ENCODE measurements around the gene WDPCP.
"Not testable (repeated sequence)": the region's sequence is repeated elsewhere in the genome, so short reads cannot be mapped to it uniquely, and the experiment has no call there.

The WDPCP gene

DNA sequence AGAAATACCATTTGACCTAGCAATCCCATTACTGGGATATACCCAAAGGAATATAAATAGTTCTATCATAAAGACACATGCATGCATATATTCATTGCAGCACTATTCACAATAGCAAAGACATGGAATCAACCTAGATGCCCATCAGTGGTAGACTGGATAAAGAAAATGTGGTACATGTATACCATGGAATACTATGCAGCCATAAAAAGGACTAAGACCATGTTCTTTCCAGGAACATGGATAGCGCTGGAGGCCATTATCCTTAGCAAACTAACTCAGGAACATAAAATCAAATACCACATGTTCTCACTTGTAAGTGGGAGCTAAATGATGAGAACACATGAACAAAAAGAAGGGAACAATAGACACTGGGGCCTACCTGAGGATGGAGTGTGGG, 119.0 kb downstream of the WDPCP start:
- in situ Hi-C loops (cut with MboI; ENCODE audit: low sequenced_read_pairs) = not testable (repeated sequence)

DNA sequence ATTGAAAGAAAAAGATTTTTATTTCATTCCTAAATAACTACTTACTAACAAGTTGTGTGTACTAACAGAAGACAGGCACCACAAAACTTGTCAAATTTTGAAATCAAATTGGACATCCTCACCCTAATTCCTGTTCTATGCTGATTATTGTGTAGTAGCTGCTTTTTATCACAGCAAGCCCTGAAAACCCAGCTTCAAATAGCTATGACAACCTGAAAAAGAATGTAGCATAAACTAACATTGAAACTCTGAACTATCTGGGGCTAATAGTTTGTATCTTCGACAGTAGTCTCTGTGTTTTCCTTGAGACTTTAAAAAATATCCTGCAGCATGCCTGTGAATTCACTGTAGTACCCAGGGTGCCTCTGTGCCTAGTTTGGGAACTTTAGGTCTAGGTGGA, 122.6 kb downstream of the WDPCP start:
- in situ Hi-C loops (cut with MboI; ENCODE audit: low sequenced_read_pairs) = no loop called here

DNA sequence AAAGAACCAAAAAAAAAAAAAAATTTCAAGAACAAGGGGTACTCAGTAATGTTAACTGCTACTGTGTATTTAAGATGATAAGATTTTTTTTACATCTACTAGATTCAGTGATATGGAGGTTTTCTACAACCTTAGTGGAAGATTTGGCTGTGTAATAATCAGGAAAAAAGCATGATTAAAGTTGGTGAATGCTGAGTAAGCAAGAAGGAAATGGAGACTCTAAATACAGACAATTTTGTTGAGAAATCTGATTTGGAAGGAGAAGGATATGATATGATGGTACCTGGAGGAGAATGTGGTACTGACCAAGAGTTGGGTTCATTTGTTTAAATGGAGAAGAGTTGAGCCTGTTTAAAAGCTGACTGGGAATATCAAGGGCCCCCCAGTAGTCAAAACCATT, 125.1 kb downstream of the WDPCP start:
- in situ Hi-C loops (cut with MboI; ENCODE audit: low sequenced_read_pairs) = no loop called here

DNA sequence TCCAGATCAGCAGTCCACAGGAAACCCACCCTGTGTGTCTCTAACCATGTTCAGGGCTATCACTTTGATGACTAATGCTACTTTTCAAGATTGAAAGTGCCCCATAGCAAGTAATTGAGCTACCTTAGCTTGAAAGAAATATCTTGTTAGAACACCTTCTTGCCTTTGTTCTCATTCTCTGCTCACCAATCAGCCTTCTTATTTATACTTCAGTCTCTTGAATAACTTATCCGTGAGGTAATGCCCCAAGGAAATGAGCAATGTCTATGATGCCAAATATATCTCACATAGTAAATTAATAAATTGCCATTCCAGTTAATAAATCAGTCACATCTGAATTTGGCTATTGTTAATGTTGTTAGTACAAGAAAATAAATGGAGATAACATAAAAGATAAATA, 141.6 kb downstream of the WDPCP start:
- in situ Hi-C loops (cut with MboI; ENCODE audit: low sequenced_read_pairs) = no loop called here

DNA sequence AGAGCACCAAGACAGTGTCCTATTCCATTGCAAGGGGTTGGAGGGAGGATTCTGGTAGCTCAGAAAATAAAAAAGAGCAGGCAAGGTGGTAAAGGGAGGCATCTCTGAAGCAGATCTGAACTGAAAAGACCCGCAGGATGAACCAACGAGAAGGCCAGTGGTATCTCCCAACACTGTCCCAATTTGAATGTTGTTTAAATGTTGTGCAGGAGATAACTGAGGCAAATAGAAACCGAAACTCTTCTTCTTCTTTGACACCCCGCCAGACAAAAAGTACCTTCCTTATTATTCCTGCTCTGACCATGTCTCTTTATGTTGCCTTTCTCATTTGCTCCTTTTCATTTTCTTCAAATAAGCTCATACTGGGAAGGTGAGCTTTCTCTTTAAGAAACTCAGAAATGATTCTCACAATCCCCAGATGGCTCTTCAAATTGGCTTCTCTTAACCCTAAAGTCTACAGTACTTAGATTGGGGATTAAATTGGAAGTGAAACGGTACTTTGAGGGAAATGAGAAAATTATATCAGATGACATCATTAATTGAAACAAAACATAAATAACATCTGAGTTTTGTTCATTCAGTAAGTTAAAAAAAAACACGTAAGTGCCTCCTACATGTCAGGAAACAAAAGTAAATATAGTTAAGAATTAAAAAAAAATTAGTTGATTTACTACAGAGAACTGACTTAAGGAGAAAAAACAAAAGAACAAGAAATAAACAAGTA, 143.6 kb downstream of the WDPCP start:
- in situ Hi-C loops (cut with MboI; ENCODE audit: low sequenced_read_pairs) = no loop called here

DNA sequence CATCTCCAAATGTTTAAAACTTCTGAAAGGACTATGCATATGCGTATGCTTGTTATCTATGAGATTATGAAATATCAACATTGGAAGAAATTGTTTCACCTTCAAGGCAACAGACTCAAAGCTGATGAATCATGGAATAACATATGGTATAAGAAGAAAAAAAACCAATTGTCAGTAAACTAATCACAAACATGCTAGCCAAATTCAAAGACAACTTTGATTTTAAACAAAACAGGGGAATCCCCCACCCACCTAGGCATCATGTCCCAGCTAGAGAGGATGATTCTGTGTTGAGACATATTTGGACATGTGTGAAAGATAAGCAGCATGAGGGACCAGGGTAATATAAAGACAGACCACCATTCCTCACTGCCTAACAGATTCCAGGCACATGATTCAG, 147.7 kb downstream of the WDPCP start:
- in situ Hi-C loops (cut with MboI; ENCODE audit: low sequenced_read_pairs) = no loop called here

DNA sequence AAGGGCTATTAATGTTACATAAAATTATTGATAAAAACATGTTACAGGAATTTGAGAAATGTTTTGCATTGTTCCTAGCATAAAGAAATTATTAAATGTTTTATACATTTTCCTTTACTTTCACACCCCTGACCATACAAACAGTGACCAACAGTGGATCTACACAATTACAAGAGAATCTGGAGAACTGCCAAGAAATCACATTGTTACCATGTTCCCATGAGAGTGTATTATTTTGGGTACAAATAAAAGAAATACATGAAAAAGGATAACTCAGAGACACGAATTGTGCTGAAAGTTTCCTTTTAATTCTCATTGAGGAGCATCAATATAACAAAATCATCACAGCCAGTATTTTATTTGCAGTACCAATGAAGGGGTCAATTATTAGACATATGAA, 150.1 kb downstream of the WDPCP start:
- in situ Hi-C loops (cut with MboI; ENCODE audit: low sequenced_read_pairs) = no loop called here

DNA sequence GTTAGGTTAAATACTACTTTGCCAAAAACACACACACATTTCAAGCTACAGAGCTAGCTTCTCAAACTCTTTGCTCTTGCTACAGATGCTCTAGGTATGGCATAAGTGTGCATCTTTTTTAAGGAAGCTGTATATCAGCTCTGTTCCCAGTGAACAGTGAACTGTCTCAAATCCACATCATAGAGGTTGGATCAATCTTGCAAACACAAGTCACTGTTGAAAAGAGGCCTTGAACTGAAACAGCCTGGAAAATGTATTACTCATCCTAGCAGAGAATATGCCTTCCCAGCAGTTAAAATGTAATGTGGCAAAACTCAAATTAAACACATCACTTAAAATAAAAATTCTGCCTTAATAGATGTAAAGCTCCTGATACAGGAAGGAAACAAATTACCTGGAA, 151.8 kb downstream of the WDPCP start:
- in situ Hi-C loops (cut with MboI; ENCODE audit: low sequenced_read_pairs) = no loop called here

DNA sequence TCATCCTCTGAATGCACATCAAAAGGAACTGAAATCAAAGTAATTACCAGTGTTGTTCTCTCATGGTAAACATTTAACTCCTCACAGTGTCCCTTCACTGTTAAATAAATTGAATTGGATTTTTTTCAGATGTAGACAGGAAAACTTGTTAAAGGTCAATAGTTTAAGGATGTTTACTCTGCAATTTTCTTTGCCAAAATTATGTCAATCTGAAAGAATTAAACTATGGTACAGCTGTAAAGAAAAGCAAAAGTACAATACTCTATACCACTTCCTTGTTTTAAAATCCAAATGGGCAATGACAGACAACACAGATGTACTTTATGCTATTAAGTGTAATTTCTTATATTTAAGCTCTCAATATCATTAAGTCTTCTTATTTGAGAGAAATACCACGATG, 153.2 kb downstream of the WDPCP start:
- in situ Hi-C loops (cut with MboI; ENCODE audit: low sequenced_read_pairs) = no loop called here

DNA sequence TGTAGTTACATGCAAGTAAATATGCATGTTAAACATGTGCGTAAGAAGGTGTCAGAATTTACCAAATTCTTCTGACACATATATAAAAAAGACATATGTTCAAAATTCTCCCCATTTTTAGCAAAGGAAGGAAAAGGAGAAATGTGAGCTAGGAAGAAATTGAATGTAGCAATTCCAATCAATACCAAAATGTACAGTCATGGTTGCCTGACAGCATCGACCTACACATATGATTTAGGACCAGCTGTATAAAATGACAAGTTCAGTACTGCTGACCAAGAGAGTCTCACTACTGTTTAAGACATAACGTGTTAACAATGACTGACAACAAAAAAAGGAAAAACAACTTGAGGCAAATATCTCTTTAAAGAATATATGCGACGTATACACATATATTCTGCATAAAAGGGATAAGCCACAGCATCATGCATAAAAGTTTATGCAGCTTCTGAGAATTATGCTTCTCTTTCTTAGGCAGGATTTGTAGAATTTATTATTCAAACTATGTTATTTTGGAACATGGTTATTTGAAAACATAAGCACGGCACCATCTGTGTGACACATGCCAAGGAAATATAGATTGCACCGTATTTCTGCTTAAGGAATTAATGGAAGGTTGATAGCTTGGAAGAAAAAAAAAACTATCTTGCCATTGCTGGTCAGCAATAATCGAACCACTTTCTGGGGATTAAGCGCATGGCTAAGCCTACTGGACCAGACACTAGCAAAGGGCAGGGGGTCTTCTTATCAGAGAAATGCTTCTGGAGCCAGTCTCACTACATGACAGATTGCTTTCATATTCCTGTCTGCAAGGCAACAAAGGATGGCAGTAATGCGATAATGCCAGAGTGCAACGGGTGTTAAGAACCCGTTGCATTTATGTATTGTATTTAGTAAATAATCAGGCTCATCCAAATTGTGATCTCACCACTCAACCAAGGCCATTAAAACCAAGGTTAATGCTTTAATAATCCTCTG, 154.0 kb downstream of the WDPCP start:
- in situ Hi-C loops (cut with MboI; ENCODE audit: low sequenced_read_pairs) = no loop called here

DNA sequence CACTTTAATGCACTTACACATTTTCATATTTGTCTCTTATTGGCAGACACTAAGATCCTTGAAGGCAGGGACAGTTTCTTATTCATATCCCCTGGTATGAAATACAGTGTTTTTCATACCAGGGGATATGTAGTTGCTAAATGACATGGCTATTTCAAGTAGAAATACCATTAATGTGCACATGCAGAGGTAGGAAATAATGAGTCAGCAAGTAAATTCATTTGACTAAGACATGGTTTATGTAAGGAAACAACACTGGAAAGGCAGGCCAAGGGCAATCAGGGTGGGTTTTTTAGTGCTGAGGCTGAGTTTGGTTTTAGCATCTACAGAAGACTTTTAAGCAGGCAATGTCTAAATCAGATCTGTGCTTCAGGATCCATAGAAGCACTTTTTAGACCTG, 155.9 kb downstream of the WDPCP start:
- in situ Hi-C loops (cut with MboI; ENCODE audit: low sequenced_read_pairs) = no loop called here

DNA sequence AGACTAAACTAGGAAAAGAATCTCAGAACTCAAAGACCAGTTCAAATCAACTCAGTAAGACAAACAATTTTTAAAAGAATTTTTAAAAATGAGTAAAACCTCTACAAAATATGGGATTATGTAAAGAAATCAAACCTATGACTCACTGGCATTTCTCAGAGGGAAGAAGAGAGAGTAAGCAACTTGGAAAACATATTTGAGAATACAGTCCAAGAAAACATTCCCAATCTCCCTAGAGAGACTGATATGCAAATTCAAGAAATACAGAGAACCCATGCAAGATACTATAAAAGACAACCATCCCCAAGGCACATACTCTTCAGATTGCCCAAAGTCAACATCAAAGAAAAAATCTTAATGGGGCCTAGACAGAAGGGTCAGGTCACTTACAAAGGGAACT, 162.7 kb downstream of the WDPCP start:
- in situ Hi-C loops (cut with MboI; ENCODE audit: low sequenced_read_pairs) = no loop called here

DNA sequence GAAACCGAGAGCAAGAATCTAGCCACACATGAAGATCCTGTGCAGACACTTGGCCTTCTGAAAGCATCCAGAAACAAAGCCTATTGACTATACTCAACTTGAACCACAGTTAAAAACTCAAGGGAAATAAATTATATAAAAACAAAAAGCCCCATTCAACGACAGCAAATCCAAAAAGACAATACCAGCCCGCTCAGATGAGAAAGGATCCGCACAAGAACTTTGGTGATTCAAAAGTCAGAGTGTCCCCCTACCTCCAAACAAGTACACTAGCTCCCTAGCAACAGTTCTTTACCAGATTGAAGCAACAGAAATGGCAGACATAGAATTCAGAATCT, 163.2 kb downstream of the WDPCP start:
- in situ Hi-C loops (cut with MboI; ENCODE audit: low sequenced_read_pairs) = no loop called here

DNA sequence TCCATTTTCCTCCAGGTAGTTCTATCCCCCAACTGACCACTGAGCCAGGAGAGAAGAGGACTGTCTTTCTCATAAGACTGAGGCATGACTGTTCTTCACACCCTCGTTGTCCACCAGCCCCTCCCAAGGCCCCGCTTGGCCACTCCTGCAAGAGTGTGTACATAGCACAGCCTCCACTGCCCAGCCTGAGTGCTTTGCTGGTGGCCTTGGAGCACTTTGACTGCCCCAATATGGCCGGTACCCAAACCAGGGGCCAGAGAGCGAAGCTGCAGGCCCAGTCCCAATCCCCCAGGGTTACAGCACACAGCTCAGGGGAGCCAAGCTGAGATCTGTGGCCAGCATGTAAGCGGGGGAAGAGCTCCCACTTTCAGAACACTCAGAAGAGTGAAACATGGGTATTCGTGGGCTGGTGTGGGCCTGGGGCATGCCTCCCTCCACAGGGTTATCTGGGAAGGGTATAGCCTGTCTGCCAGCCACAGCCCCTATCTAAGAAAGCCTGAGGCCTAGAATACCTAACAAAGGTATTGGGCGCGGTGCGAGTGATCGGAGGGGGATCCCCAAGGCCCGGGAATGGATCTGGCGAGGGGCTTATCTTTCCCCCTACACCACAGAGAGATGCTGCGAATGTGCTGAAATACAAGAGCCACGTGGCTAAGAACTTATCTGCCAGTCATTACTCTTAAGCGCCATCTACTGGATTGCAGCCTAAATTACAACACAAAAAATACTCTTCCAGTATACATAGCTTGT, 163.8 kb downstream of the WDPCP start:
- in situ Hi-C loops (cut with MboI; ENCODE audit: low sequenced_read_pairs) = no loop called here

DNA sequence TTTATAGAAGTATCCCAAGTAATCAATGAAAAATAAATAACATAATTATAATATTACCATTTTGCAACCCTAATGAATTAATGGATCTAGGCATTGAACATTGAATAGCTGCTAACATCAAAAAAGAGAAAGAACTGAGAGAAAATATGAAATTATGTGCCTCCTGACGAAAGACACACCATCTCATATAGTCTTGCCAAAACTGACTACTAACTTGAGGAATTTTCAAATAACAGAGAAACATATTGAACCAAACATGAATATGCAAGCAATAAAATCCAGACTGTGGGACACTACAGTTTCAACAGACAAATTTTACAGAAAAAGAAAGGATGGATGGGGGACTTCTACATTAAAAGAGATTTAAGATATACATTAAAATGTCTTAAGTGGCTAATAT, 165.7 kb downstream of the WDPCP start:
- in situ Hi-C loops (cut with MboI; ENCODE audit: low sequenced_read_pairs) = no loop called here

DNA sequence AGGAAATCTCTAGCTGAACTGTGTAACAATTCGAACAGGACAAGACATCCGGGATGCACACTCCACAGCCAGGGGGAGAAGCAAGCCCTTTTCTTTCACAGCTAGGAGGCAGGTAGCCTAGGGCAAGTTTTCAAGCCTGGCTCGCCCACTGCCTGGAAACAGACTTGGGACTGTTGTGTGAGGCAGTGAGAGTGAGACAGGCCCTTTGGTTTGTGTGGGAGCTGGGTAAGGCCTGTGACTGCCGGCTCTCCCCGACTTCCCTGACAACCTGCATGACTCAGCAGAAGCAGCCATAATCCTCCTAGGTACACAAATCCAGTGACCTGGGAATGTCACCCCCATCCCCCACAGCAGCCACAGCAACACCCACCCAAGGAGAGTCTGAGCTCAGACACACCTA, 179.7 kb downstream of the WDPCP start:
- in situ Hi-C loops (cut with MboI; ENCODE audit: low sequenced_read_pairs) = no loop called here

DNA sequence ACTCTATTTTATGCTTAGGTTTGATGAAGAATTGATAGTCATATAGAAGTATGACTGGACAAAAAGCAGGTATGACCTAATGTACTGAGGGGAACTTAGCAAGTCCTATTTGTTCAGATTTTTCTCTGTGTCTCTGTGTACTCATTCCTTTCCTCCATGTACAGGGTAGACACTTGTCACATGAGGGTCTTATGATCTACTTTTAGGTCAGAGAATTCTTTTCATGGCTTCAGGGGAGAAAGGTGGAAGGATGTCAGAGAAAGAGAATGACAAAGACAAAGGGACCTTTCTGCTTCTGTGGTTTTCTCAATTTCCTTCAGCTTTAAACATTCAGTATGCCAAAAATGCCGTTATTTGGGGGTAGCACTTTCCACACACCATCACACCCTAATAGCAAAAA, 181.6 kb downstream of the WDPCP start:
- in situ Hi-C loops (cut with MboI; ENCODE audit: low sequenced_read_pairs) = no loop called here

DNA sequence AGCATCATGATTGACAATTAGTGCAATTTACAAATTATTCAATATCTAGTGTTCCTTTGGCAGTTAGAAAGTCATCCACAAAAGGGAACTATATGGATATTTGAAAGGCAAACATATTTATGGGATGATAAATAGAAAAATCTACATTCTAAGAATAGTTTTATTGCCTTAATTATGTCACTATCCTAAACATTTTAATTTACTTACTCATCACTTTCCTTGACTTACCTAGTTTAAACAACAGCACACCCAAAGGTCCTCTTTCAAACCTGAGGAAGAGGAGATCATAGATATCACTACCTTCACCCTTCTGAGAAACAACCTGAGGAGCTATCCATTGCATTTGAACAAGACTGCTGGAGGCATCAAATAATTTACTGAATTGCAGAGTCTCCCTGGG, 184.5 kb downstream of the WDPCP start:
- in situ Hi-C loops (cut with MboI; ENCODE audit: low sequenced_read_pairs) = no loop called here

DNA sequence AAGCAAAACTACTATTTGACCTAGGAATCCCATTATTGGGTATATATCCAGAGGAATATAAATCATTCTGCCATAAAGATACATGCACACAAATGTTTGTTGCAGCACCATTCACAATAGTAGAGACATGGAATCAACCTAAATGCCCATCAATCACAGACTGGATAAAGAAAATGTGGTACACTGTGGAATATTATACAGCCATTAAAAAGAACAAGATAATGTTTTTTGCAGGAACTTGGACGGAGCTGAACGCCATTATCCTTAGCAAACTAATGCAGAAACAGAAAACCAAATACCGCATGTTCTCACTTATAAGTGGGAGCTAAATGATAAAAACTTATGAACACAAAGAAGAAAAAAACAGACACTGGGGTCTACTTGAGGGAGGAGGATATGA, 185.4 kb downstream of the WDPCP start:
- in situ Hi-C loops (cut with MboI; ENCODE audit: low sequenced_read_pairs) = not testable (repeated sequence)

DNA sequence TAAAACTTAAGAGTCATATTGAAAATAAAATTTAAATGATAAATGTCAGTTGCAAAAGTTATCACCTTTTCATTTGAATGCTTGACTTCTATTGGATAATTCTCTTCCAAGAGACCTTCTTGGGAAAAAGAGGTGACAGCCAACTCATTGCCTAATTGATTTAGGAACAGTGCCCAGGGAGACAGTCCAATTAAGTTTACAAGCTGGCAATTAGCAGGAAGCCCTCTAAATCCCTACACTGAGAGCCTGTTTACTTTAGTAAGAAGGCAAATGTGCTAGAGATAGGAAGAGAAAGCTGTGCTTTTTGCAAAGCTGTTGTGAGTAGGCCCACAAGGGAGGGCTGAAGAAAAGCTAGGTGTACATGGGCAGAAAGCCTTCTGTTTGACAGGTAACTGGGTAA, 189.1 kb downstream of the WDPCP start:
- in situ Hi-C loops (cut with MboI; ENCODE audit: low sequenced_read_pairs) = no loop called here

DNA sequence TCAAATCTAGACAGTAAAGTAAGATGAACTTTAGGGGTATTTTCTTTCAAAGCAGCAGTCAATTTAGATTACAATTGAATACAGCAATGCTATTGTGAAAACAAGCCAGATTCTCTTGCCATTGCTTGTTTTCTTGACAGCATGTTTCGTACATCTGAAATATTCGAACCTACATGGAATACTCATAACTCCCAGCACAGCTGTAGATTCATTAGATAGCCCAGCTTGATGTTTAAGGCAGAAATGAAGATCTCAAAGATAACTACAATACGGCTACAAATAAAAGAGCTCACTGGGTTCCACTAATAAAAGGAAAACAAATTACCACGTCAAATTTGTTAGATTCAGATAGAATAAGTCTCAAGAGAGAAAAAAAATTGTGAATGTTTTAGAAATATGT, 208.8 kb downstream of the WDPCP start:
- in situ Hi-C loops (cut with MboI; ENCODE audit: low sequenced_read_pairs) = no loop called here

DNA sequence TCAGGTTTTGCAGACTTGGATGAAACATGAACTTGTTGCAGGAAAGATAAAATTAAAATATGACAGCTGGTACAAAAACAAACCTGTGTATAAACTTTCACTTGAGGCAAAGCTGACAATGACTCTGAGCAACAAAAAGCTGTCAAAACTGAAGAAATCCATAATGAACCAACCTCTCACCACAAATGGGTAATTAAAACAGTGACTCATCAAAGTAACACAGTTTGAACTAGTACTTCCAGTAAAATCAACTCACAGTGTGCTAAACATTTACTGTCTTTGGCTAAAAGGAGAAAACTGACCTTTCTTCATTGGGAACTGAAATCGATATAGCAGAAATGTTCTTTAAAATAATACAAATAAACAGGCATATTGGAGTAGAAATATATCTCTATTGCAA, 209.7 kb downstream of the WDPCP start:
- in situ Hi-C loops (cut with MboI; ENCODE audit: low sequenced_read_pairs) = no loop called here

Data from HL-60/S4 (cell line).